Ascending aorta (tissue), 2 donors: ENCODE data around the gene CCDC141. TPM values are rescaled to one million over a fixed set of nuclear protein-coding genes. Genes with fewer than 3 reads are reported as not detected.

Experiments
- DNase-seq, 2 donors: peaks; one replicate each; pipeline ENCODE4 v3.0.0-alpha.2; 2019; ENCODE audit warnings: low spot score in 2 of 2
- H3K27ac ChIP-seq, 2 donors: fragments of 200-600 bp; sonication (generic); one replicate each; pipeline ENCODE4 v1.5.1; 2016 to 2017; ENCODE audit warnings: mild to moderate bottlenecking in 1 of 2
- H3K27me3 ChIP-seq: fragments of 200-600 bp; sonication (generic); one replicate; pipeline ENCODE4 v1.5.1; 2017
- H3K36me3 ChIP-seq, 2 donors: fragments of 200-600 bp; sonication (generic); one replicate each; pipeline ENCODE4 v1.5.1; 2016
- H3K4me1 ChIP-seq, 2 donors: fragments of 200-600 bp; sonication (generic); one replicate each; pipeline ENCODE4 v1.5.1; 2016 to 2017; ENCODE audit warnings: mild to moderate bottlenecking in 1 of 2
- H3K4me3 ChIP-seq, 2 donors: fragments of 200-600 bp; sonication (generic); one replicate each; pipeline ENCODE4 v1.5.1; 2016 to 2017; ENCODE audit warnings: mild to moderate bottlenecking in 1 of 2
- H3K9me3 ChIP-seq, 2 donors: fragments of 200-600 bp; sonication (generic); one replicate each; pipeline ENCODE4 v1.5.1; 2016
- intact Hi-C: fragments of 100-400 bp; cut with DNase I; formaldehyde crosslinking; loops from one replicate; pipeline ENCODE4 v1.15.1; 2023
- total RNA-seq: library from RNA; depleted of rRNA; stranded (reverse); fragments of >200 nt; gene quantifications from one replicate; pipeline ENCODE4 v1.1.0, GENCODE V29; 2016
- TF ChIP-seq, protein P1 (sequence below), 3 experiments: fragments of 200-600 bp in 2 of 3; fragments of 450-650 bp in 1 of 3; sonication (generic) in 2 of 3; IDR thresholded peaks; one replicate each; pipeline ENCODE4 v1.5.1; 2016 to 2019; ENCODE audit warnings: antibody characterized with exemption in 3 of 3, mild to moderate bottlenecking in 1 of 3, moderate library complexity in 1 of 3

The CCDC141 gene
- total RNA-seq, 1 donor from 2014 or later, result 2.0 TPM

DNA sequence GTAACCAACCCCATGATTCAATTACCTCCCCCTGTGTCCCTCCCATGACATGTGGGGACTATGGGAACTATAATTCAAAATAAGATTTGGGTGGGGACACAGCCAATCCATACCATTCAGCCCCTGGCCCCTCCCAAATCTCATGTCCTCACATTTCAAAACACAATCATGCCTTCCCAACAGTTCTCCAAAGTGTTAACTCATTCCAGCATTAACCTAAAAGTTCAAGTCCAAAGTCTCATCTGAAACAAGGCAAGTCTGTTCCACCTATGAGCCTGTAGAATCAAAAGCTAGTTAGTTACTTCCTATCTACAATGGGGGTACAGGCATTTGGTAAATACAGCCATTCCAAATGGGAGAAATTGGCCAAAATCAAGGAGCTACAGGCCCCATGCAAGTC is 32.0 kb upstream of the CCDC141 start:
- Histone ChIP-seq H3K4me3 (no peak overlapping the region), H3K9me3 (no peaks in the 10 kb centered on the region), H3K27me3 (no peaks in the 10 kb centered on the region), H3K4me1 (no peaks in the 10 kb centered on the region), H3K36me3 (no peaks in the 10 kb centered on the region), H3K27ac (no peak overlapping the region)
- intact Hi-C loops, result no loop called here
- DNase-seq, result no peak
- TF ChIP-seq, protein P1, sequence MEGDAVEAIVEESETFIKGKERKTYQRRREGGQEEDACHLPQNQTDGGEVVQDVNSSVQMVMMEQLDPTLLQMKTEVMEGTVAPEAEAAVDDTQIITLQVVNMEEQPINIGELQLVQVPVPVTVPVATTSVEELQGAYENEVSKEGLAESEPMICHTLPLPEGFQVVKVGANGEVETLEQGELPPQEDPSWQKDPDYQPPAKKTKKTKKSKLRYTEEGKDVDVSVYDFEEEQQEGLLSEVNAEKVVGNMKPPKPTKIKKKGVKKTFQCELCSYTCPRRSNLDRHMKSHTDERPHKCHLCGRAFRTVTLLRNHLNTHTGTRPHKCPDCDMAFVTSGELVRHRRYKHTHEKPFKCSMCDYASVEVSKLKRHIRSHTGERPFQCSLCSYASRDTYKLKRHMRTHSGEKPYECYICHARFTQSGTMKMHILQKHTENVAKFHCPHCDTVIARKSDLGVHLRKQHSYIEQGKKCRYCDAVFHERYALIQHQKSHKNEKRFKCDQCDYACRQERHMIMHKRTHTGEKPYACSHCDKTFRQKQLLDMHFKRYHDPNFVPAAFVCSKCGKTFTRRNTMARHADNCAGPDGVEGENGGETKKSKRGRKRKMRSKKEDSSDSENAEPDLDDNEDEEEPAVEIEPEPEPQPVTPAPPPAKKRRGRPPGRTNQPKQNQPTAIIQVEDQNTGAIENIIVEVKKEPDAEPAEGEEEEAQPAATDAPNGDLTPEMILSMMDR (IDR thresholded peaks at IDR 0.05), result no peak

DNA sequence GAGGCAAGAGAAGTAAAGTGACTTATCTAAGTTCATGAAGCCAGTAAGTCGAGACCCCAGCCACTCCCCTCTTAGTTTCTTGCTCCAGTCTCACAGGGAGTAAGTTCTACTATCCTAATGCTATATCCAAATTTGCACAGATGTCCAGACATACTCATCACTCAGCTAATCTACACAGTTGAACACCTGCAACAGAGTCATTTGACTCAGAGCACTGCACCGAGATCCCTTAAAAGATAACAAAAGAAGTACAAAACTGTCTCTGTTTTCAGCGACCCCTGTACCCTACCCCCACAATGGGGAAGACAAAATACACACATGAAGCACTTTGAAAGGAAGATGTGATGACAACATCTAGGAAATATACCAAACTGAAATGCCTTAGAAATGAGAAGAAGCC is 22.6 kb upstream of the CCDC141 start:
- Histone ChIP-seq H3K27me3 (no peaks in the 10 kb centered on the region), H3K9me3 (peaks cover 0 to 3% of the 10 kb centered on the region in 2 donors), H3K27ac (no peak overlapping the region), H3K4me3 (no peak overlapping the region), H3K36me3 (no peaks in the 10 kb centered on the region), H3K4me1 (no peaks in the 10 kb centered on the region)
- no peak for DNase-seq
- TF ChIP-seq, protein P1 (IDR thresholded peaks at IDR 0.05), result no peak
- intact Hi-C loops, result no loop called here

DNA sequence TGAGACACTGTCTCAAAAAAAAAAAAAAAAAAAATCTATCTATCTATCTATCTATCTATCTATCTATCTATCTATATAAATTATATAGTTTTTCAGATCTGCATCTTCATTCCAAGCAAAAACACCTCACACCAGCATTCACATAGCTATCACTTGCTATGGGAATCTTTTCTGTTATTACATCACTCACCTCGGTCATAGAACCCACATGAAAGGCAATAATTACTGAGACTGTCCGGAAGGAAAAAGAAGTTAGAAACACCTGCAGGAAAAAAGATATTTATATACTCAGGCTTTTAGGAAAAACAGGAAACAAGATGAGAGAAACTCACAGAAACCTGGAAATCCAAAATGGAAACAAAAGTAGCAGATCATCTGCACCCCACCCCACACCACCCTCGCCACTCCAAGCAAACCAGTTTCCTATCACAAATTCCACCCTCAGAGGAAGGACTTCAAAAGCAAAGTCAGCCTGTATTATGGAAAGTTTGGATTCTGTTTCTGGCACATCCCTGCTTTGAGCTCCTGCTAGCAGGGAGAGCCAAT is 21.9 kb upstream of the CCDC141 start:
- Histone ChIP-seq H3K36me3 (no peaks in the 10 kb centered on the region), H3K27ac (no peak overlapping the region), H3K27me3 (no peaks in the 10 kb centered on the region), H3K4me1 (no peaks in the 10 kb centered on the region), H3K9me3 (peaks cover 0 to 3% of the 10 kb centered on the region in 2 donors), H3K4me3 (no peak overlapping the region)
- intact Hi-C loops, result no loop called here
- TF ChIP-seq, protein P1 (IDR thresholded peaks at IDR 0.05), result no peak
- no peak for DNase-seq

DNA sequence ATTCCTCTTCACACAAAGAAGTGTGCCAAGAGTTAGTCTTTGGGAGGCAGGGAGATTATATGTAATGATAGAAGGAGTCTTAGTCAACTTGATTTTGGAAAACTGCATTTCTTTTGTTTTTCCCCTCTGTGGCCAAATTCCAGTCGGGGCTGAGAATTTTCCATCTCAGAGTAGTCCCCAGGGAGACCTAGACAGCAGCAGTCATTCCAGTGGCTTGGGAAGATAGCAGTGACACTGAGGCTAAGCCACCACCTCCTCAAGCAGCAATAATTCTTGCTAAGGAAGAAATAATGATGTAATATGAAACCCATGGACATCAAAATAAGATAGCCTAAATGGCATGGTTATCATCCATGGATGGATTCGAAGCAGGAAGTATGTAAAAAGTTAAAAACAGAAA is 21.0 kb upstream of the CCDC141 start:
- no peak for DNase-seq
- Histone ChIP-seq H3K36me3 (no peaks in the 10 kb centered on the region), H3K4me1 (no peaks in the 10 kb centered on the region), H3K27me3 (no peaks in the 10 kb centered on the region), H3K4me3 (no peak overlapping the region), H3K27ac (no peak overlapping the region), H3K9me3 (no peaks in the 10 kb centered on the region)
- TF ChIP-seq, protein P1 (IDR thresholded peaks at IDR 0.05), result no peak
- intact Hi-C loops, result no loop called here

DNA sequence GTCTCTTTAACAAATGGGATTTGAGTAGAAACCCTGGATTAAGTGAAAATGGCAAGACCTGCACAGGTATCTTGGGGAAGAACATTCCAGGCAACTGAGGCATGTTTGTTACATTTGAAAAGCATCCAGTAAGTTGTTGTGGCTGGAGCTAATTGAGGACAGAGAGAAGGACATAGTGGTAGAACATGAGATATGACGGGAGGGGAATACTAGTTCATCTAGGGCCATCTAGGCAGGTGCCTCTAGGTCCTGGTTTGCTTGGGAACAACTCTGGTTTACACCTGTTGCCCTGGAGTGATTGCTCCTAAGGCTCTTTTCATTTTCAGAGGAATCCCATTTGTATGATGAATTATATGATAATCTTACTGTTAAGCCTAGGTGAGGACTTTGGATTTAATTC is 19.7 kb upstream of the CCDC141 start:
- Histone ChIP-seq H3K27ac (no peak overlapping the region), H3K9me3 (no peaks in the 10 kb centered on the region), H3K27me3 (no peaks in the 10 kb centered on the region), H3K4me1 (no peaks in the 10 kb centered on the region), H3K36me3 (no peaks in the 10 kb centered on the region), H3K4me3 (no peak overlapping the region)
- no peak for DNase-seq
- intact Hi-C loops, result no loop called here
- TF ChIP-seq, protein P1 (IDR thresholded peaks at IDR 0.05), result no peak
